NAMALWA (cell line): ENCODE measurements around the gene MOGAT2.
"Not testable (repeated sequence)": the region's sequence is repeated elsewhere in the genome, so short reads cannot be mapped to it uniquely, and the experiment has no call there.

Source experiments
- DNase-seq: peaks from one replicate; pipeline ENCODE4 v3.0.0-alpha.2; 2015; ENCODE audit warnings: low spot score

MOGAT2 gene

GRCh38 chr11:75719340-75720239, 2.0 kb downstream of the MOGAT2 start:
- DNase-seq, result no peak

GRCh38 chr11:75720639-75721038, 3.0 kb downstream of the MOGAT2 start:
- no peak for DNase-seq

DNA sequence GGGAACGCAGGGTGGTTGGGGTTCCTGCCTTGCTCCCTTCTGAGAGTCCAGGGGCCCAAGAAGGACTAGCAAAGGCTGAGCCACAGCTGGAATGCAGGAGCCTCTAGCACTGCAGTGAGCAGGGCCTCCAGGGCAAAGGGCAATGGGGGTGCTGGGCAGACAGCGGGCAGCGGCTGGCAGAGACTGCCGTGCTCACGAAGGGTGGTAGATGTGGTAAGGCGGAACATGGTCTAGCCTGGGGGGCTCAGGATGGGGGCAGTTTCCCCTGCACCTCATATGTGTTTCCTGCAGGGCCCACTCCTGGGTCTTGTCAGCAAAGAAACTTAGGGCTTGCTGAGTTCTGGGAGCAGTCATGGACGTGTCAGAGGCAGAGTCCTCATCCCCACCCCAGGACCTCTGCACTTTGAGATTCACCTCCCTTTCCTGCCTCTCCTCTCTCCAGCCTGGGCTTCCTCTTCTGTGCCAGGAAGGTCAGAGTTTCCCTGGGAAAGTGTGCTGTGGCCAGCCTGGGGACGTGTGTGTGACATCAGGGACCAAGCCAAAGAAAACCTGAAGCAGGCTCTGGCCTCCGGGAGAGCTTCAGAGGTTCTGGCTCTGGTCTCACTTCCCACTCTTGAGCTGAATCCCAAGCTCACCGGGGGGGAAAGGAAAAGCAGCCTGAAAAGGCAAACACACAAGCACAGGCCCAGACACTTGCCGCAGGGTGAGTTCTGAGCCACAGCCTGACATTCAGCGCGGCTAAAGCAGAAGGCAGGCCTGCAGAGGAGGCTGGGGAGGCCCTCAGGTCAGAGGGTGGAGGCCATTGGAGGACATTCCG, 4.4 kb downstream of the MOGAT2 start:
- DNase-seq, result no peak

- DNase-seq, result no peak
These were observed 5.0 kb downstream of the MOGAT2 start for GRCh38 chr11:75722669-75723042.

DNA sequence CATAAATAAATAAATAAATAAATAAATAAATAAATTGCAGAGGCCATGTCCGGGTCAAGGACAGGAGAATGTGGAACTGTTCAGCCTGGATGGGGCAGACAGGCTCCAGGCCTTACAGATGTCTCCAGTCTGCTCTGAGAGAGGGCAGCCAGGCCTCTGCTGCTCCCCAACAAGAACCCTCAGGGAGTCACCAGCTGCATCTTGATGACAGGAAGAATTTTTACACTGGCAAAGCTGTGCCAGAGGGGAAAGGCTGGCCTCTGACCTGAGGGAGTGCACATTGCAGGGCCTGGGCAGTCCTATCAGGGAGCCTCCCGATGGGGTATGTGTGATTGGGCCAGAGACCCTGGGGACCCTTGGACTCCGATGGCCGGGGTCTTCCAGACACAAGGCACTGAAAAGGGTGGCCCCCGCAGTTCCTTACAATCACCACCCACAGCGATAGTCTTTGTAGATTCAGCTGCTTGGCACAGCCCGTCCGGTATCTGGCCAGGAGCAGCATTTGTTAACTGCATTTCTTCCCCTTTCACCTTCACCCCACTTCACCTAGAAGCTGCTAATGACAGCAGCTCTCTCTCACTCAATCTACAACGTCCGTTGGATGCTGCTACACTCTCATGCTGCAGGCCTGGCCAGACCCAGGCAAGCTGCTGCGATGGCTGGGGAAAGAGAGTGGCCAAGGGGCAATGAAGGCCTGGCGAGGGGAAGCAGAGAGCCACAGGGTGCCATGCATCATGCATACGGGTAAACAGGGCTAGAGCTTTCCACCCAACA, 8.1 kb downstream of the MOGAT2 start:
- no peak for DNase-seq

- DNase-seq, result no peak
These were observed 11.4 kb downstream of the MOGAT2 start for GRCh38 chr11:75728992-75729391.

- no peak for DNase-seq
These were observed 13.5 kb downstream of the MOGAT2 start for GRCh38 chr11:75731095-75731494.

- no peak for DNase-seq
These were observed 15.4 kb downstream of the MOGAT2 start for GRCh38 chr11:75733071-75733430.

DNA sequence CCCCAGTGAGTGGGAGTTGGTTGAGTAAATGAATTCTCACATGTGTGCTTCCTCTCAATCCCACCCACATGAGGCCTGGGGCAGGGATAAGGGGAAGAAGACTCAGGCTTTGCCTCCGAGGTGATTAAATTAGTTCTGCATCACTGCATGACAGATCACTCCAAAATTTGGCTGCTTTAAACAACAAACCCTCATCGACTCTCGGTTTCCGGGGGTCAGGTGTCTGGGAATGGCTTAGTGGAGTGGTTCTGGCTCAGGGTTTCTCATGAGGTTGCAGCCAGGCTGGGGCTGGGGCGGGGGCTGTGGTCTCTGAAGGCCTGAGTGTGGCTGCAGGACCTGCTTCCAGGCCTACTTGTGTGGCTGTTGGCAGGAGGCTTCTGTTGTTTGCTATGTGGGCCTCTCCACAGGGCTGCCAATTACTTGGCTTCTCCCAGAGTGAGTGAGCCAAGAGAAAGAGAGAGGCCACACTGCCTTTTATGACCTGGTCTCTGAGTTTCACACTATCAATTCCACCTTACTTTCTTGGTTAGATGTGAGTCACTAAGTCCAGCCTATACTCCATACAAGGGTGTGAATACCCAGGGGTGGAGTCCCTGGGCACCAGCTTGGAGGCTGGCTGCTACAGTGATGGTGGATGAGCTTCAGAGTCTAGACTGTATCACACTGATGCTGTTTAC, 15.9 kb downstream of the MOGAT2 start:
- no peak for DNase-seq

DNA sequence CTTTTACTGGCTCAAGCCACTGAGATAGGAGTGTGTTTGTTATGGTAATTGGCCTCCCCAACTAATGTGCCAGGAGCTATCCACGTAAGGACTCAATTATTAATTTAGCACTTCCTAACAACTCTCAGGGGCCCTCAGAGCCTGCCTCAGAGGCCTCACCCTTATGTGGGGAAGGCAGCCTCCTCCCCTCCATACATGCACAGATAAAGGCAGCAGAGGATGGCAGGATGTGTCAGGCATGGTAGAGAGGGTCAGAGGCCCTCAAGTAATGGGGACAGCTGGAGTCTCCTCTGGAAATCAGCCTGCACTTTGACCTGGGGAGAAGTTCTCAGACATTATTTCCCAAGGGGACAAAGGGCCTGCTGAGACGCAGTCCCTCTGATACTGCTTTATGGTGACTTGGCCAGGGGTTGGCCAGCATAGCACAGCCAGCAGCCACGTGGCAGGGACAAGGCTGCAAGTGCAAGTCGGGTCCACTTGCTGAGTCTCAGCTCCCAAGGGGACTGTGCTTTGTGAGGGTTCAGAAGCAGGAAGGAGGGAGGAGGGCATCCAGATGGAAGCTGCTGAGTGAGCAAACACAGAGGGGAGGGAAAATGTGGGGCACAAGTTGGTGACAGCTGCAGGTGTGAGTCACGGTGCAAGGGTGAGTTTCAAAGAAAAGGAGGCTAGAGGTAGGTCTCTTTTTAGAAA, 17.0 kb downstream of the MOGAT2 start:
- DNase-seq, result no peak

DNA sequence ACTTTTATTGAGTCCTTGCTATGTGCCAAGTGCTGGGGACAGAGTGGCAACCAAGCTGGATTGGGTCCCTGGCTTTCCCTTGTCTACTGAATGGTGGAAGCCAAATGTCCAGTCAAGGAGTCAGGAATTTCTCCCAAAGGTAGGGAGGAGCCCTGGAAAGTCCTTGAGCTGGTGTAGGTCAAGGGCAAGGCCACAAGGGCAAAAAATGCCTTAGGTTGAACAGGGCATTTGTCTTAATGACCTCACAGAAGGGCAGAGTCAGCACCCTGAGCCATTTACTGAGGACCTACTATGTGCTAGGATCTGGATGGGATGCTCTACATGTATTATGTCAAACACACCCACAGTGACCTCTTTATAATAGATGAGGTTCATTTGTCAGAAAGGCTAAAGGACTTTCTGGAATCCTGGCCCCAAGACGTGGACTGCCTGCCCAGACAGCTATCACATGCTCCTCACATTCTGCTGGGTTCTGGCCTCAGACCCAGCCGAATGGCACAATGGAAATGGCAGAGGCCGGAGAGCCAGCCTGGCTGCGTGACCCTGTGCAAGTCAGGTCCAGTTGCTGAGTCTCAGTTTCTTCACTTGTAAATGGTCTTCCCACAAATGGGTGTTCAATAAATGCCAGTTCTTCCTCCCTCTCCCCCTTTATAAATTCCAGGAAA, 17.7 kb downstream of the MOGAT2 start:
- DNase-seq, result no peak

DNA sequence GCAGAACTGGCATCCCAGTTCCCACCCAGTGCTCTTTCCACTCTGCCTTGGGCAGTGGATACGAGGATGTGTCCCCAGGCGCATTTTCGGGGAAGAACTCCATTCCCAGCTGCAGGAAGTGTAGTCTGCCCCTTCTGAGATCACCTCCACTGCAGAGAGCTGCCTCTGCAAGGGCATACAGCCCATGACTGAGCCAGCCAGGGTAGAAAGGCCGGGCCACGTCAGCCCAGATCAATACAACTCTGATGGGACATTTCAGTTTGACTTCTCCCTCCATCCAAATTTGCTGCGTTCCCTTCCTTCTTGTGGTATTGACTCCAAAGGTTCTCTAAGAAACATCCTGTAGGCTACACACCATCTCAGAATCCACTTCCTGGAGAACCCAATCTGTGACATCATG, 19.7 kb downstream of the MOGAT2 start:
- DNase-seq, result no peak

DNA sequence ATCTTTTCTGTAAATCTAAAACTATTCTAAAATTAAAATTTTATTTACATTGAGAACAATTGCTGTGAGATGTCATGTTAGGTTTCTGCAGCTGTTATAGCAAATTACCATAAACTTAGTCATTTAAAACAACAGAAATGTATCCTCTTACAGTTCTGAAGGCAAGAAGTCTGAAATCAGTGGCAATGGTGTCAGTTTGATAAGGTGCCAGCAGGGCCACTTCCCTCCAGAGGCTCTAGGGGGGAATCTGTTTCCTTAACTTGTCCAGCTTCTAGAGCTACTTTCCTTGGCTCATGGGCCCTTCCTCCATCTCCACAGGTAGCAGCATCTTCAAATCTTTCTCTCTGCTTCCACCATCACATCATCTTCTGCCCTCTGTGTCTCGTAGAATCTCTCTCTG, 23.0 kb downstream of the MOGAT2 start:
- no peak for DNase-seq

GRCh38 chr11:75743159-75743558, 25.5 kb downstream of the MOGAT2 start:
- not testable (repeated sequence) for DNase-seq

- DNase-seq, result no peak
These were observed 26.3 kb downstream of the MOGAT2 start for GRCh38 chr11:75743711-75744563.

GRCh38 chr11:75745807-75746206, 28.2 kb downstream of the MOGAT2 start:
- DNase-seq, result no peak

DNA sequence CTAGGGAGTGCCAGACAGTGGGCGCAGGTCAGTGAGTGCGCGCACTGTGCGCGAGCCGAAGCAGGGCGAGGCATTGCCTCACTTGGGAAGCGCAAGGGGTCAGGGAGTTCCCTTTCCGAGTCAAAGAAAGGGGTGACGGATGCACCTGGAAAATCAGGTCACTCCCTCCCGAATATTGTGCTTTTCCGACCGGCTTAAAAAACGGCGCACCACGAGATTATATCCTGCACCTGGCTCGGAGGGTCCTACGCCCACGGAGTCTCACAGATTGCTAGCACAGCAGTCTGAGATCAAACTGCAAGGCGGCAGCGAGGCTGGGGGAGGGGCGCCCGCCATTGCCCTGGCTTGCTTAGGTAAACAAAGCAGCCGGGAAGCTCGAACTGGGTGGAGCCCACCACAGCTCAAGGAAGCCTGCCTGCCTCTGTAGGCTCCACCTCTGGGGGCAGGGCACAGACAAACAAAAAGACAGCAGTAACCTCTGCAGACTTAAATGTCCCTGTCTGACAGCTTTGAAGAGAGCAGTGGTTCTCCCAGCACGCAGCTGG, 31.2 kb downstream of the MOGAT2 start:
- not testable (repeated sequence) for DNase-seq

GRCh38 chr11:75754933-75755332, 37.3 kb downstream of the MOGAT2 start:
- not testable (repeated sequence) for DNase-seq

DNA sequence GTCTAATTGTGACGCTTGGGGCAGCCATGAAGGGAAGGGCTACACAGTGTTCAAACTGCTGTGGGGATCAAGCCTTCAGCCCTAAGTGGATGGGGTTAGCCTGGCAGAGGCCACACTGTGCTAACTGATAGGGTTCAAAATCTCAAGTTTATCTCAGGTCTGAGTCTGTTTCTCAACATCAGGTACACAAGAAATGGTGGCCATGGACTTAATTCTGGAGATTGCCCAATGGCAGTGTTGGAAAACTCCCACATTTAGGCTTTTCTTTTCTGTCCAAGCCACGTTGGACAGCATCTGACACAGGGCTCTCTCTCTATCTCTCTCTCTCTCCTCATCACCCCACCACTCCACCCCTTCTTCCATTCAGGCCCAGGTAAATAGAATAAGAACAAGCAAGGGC, 40.0 kb downstream of the MOGAT2 start:
- no peak for DNase-seq

- no peak for DNase-seq
These were observed 42.2 kb downstream of the MOGAT2 start for GRCh38 chr11:75759832-75760231.
